Parathyroid adenoma (tissue), 2 donors: ENCODE results near the gene ENTPD8.
"Not testable (repeated sequence)": the region's sequence is repeated elsewhere in the genome, so short reads cannot be mapped to it uniquely, and the experiment has no call there.

Experiments used
- H2AFZ ChIP-seq: fragments of 300-600 bp; sonication (generic); one replicate; pipeline ENCODE4 v1.7.0; 2017; ENCODE audit warnings: antibody characterized with exemption, mild to moderate bottlenecking
- H3K27ac ChIP-seq: fragments of 300-600 bp; sonication (generic); one replicate; pipeline ENCODE4 v1.7.0; 2017
- H3K27me3 ChIP-seq: fragments of 300-600 bp; sonication (generic); one replicate; pipeline ENCODE4 v1.7.0; 2017; ENCODE audit warnings: low read length; ENCODE audit not compliant: control insufficient read depth, insufficient read depth
- H3K36me3 ChIP-seq: fragments of 300-600 bp; sonication (generic); one replicate; pipeline ENCODE4 v1.7.0; 2017; ENCODE audit warnings: low read length; ENCODE audit not compliant: control insufficient read depth, insufficient read depth
- H3K4me1 ChIP-seq: fragments of 300-600 bp; sonication (generic); one replicate; pipeline ENCODE4 v1.7.0; 2017; ENCODE audit warnings: control low read depth
- H3K4me2 ChIP-seq: fragments of 300-600 bp; sonication (generic); one replicate; pipeline ENCODE4 v1.7.0; 2017; ENCODE audit warnings: low read length
- H3K4me3 ChIP-seq: fragments of 300-600 bp; sonication (generic); one replicate; pipeline ENCODE4 v1.7.0; 2017; ENCODE audit warnings: low read depth, low read length
- H3K79me2 ChIP-seq: fragments of 300-600 bp; sonication (generic); one replicate; pipeline ENCODE4 v1.7.0; 2017; ENCODE audit warnings: control low read depth
- H3K9ac ChIP-seq: fragments of 300-600 bp; sonication (generic); one replicate; pipeline ENCODE4 v1.7.0; 2017; ENCODE audit warnings: mild to moderate bottlenecking
- H3K9me3 ChIP-seq: fragments of 300-600 bp; sonication (generic); one replicate; pipeline ENCODE4 v1.7.0; 2017; ENCODE audit warnings: low read length; ENCODE audit not compliant: control insufficient read depth
- TF ChIP-seq, protein P1 (sequence below): fragments of 300-600 bp; sonication (generic); IDR thresholded peaks from one replicate; pipeline ENCODE4 v1.7.0; 2017; ENCODE audit warnings: antibody characterized with exemption, mild to moderate bottlenecking
- donor health status: primary hyperparathyroidism.

ENTPD8 gene

DNA sequence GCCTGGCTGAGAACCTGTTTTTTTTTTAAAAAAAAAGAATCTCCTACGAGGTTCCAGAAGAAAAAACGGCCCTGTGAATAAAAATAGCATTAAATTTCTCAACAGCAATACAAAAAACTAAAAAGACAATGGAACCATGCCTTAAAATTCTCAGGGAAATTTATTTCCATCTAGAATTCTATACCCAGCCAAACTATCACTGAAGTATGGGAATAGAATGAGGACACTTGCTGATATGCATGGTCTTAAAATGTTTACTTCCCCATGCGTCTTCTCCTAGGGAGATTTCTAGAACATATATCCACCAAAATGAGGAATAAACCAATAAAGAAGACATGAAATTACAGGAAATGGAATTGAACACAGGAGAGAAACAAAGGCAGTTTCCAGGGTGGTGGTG lies 34.5 kb upstream of the ENTPD8 start:
- Histone ChIP-seq H3K4me1 (no peaks in the 10 kb centered on the region), H3K27ac (no peak overlapping the region), H3K36me3 (no peaks in the 10 kb centered on the region), H2AFZ (no peak overlapping the region), H3K4me2 (no peak overlapping the region), H3K4me3 (no peak overlapping the region), H3K9ac (no peak overlapping the region), H3K79me2 (no peaks in the 10 kb centered on the region), H3K27me3 (no peaks in the 10 kb centered on the region), H3K9me3 (no peaks in the 10 kb centered on the region)
- TF ChIP-seq, protein P1, sequence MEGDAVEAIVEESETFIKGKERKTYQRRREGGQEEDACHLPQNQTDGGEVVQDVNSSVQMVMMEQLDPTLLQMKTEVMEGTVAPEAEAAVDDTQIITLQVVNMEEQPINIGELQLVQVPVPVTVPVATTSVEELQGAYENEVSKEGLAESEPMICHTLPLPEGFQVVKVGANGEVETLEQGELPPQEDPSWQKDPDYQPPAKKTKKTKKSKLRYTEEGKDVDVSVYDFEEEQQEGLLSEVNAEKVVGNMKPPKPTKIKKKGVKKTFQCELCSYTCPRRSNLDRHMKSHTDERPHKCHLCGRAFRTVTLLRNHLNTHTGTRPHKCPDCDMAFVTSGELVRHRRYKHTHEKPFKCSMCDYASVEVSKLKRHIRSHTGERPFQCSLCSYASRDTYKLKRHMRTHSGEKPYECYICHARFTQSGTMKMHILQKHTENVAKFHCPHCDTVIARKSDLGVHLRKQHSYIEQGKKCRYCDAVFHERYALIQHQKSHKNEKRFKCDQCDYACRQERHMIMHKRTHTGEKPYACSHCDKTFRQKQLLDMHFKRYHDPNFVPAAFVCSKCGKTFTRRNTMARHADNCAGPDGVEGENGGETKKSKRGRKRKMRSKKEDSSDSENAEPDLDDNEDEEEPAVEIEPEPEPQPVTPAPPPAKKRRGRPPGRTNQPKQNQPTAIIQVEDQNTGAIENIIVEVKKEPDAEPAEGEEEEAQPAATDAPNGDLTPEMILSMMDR: no peak

DNA sequence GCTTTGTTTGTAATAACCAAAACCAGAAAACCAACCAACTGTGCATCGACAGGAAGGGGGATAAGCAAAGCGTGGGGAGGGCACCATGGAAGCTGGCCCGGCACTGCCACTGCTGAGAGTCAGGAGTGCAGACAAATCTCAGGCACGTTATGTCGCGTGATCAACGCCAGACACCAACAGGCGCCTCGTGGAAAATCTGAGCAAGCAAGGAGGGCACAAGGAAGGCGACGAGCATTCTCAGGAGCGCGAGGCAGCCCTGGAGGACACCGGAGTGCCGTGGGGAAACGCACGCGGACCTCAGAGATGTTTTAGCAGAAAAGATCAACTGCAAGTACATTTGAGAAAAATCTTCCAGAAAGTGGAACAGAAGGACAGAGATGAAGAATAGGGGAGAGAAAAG lies 33.1 kb upstream of the ENTPD8 start:
- Histone ChIP-seq H3K4me3 (no peak overlapping the region), H2AFZ (no peak overlapping the region), H3K27me3 (no peaks in the 10 kb centered on the region), H3K36me3 (no peaks in the 10 kb centered on the region), H3K9me3 (no peaks in the 10 kb centered on the region), H3K27ac (no peak overlapping the region), H3K9ac (no peak overlapping the region), H3K4me2 (no peak overlapping the region), H3K79me2 (no peaks in the 10 kb centered on the region), H3K4me1 (no peaks in the 10 kb centered on the region)
- TF ChIP-seq, protein P1: no peak

DNA sequence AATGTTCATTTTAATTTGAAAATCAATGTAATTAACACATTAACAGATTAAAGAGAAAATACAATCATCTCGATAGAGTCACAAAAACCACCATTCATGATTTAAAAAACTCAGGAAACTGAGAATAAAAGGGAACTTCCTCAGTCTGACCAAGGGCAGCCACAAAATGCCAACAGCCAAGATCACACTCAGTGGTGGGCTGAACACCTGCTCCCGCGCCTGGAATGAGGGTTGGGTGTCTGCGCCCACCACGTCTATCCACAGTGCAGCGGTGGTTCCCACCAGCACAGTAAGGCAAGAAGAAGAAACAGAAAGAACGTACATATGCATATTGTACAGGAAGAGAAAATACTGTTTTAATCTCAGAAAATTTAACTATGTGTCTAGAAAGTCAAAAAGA lies 29.6 kb upstream of the ENTPD8 start:
- Histone ChIP-seq H3K9ac (no peak overlapping the region), H3K4me2 (no peak overlapping the region), H2AFZ (no peak overlapping the region), H3K27ac (no peak overlapping the region), H3K36me3 (no peaks in the 10 kb centered on the region), H3K27me3 (no peaks in the 10 kb centered on the region), H3K9me3 (no peaks in the 10 kb centered on the region), H3K4me1 (no peaks in the 10 kb centered on the region), H3K79me2 (no peaks in the 10 kb centered on the region), H3K4me3 (no peak overlapping the region)
- TF ChIP-seq, protein P1: no peak

DNA sequence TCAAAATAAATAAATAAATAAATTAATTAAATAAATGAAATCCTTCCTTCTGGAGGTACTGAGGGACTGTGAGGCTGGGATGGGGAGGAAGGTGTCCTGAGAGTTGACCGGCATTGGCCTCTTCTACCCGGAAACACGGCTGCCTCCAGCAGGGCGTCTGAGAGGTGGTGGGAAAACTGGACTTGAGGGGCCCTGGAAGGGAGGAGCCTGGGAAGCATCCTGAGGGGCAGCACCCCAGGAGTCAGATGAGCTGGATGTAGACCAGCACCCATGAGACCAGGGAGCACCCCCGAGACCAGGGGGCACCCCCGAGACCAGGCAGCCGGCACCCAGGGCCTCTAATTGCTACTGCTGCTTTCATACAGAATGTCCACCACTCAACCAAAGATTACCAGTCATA lies 26.7 kb upstream of the ENTPD8 start:
- Histone ChIP-seq H3K4me3 (no peak overlapping the region), H3K27me3 (no peaks in the 10 kb centered on the region), H2AFZ (no peak overlapping the region), H3K79me2 (no peaks in the 10 kb centered on the region), H3K9me3 (no peaks in the 10 kb centered on the region), H3K4me2 (no peak overlapping the region), H3K4me1 (no peaks in the 10 kb centered on the region), H3K27ac (no peak overlapping the region), H3K9ac (no peak overlapping the region), H3K36me3 (no peaks in the 10 kb centered on the region)
- TF ChIP-seq, protein P1: no peak

DNA sequence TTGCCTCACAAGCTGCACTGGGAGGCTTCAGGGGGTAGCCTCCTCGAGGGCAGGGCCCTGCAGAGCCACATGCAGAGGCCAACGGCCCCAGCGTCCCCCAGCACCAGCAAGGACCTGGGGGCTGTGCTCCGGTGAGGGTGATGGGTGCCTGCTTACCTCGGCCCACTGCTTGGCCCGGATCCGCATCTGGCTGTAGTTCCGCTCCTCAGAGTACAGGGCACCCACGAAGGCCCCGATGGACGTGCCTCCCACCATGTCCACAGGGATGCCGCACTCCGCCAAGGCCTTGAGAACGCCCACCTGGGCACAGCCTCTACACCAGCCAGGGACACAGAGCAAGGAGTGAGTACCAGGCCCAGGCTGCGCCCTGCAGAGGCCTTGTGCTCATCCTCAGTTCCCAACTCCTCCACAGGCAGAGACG lies 26.0 kb upstream of the ENTPD8 start:
- no peak overlapping the region for H3K27ac ChIP-seq
- H2AFZ ChIP-seq: no peak overlapping the region
- H3K4me3 ChIP-seq: no peak overlapping the region
- H3K27me3 ChIP-seq: no peaks in the 10 kb centered on the region
- H3K4me2 ChIP-seq: no peak overlapping the region
- TF ChIP-seq, protein P1: no peak
- no peaks in the 10 kb centered on the region for H3K36me3 ChIP-seq
- H3K9me3 ChIP-seq: no peaks in the 10 kb centered on the region
- no peak overlapping the region for H3K9ac ChIP-seq
- H3K4me1 ChIP-seq: no peaks in the 10 kb centered on the region
- no peaks in the 10 kb centered on the region for H3K79me2 ChIP-seq

DNA sequence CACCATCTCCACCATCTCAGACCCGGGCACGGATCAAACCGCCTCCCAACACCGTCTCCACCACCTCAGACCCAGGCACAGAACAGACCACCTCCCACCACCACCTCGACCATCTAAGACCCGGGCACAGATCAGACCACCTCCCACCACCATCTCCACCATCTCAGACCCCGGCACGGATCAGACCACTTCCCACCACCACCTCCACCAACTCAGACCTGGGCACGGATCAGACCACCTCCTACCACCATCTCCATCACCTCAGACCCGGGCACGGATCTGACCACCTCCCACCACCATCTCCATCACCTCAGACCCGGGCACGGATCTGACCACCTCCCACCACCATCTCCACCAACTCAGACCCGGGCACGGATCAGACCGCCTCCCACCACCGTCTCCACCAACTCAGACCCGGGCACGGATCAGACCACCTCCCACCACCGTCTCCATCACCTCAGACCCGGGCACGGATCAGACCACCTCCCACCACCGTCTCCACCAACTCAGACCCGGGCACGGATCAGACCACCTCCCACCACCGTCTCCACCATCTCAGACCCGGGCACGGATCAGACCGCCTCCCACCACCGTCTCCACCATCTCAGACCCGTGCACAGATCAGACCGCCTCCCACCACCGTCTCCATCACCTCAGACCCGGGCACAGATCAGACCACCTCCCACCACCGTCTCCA lies 25.4 kb upstream of the ENTPD8 start:
- not testable (repeated sequence) for H3K79me2 ChIP-seq, H3K9me3 ChIP-seq, H3K27ac ChIP-seq, H3K36me3 ChIP-seq, H3K4me2 ChIP-seq, H2AFZ ChIP-seq, H3K4me3 ChIP-seq, H3K27me3 ChIP-seq, H3K9ac ChIP-seq, H3K4me1 ChIP-seq
